NK-92 treated with Interleukin-12 subunit alpha and Interleukin-12 subunit beta, amount 100 ng/mL, for 24 hours (cell line): ENCODE data around the gene NSMCE4A.
"Not testable (repeated sequence)": the region's sequence is repeated elsewhere in the genome, so short reads cannot be mapped to it uniquely, and the experiment has no call there.

Experiments
- DNase-seq: peaks from one replicate; lab custom pipeline; 2025; lab: John Stamatoyannopoulos, UW

The NSMCE4A gene

DNA sequence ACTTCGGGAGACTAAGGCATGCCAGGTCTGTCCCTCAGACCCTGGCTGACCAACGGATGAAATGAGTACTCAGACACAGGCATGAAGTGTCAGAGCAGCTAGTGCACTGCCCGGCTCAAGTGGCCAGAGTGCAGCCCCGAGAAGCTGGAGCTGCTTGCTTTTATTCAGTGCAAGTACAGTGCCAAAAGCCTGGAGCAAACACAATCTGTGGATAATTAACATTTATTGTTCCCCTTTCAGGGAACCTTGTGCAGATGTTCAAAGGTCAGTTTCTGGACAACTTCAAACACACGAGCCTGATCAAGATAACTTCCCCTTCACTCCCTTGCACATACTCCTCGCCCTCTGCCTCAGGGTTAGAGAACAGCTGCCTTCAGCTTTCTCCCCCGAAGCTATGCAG, 39.3 kb downstream of the NSMCE4A start:
- DNase-seq = no peak

DNA sequence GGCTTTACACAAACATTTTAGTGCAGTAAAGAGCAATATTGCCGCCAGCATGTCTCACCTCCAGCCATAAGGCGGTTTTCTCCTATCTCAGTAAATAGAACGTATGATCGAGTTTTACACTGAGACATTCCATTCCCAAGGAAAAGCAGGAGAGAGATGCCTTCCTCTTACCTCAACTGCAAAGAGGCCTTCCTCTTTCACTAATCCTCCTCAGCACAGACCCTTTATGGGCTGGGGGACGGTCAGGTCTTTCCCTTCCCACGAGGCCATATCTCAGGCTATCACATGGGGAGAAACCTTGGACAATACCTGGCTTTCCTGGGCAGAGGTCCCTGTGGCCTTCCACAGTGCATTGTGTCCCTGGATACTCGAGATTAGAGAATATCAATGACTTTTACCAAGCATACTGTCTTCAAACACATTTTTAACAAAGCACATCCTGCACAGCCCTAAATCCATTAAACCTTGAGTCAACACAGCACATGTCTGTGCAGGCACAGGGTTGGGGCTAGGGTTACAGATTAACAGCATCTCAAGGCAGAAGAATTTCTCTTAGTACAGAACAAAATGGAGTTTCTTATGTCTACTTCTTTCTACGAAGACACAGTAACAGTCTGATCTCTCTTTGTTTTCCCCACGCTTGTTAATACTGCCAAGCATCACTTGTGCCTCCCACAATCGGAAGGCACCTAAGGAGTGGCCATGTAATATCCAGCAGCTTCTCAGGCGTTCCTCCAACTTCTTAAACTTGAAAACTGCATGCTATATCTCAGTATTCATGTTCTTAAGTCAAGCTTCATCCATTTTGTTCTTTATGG, 44.5 kb downstream of the NSMCE4A start:
- not testable (repeated sequence) for DNase-seq

DNA sequence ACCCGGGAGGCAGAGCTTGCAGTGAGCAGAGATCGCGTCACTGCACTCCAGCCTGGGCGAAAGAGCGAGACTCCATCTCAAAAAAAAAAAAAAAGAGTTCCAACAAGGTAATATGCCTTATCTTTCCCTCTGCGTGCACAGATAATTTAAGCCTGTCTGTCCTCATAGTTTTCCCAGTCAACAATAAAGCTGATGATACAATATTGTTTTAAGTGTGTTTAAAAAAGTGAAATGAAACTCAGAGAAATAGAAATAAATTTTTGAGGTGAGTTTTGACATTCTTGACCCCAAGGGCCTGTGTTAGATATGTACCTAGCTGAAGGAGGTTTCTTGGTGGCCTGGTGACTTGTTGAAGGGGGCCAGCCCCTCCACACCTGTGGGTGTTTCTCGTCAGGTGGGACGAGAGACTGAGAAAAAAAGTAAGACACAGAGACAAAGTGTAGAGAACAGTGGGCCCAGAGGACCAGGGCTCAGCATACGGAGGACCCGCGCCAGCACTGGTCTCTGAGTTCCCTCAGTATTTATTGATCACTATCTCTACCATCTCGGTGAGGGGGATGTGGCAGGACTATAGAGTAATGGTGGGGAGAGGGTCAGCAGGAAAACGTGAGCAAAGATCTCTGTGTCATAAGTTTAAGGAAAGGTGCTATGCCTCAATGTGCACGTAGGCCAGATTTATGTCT, 45.3 kb downstream of the NSMCE4A start:
- not testable (repeated sequence) for DNase-seq

DNA sequence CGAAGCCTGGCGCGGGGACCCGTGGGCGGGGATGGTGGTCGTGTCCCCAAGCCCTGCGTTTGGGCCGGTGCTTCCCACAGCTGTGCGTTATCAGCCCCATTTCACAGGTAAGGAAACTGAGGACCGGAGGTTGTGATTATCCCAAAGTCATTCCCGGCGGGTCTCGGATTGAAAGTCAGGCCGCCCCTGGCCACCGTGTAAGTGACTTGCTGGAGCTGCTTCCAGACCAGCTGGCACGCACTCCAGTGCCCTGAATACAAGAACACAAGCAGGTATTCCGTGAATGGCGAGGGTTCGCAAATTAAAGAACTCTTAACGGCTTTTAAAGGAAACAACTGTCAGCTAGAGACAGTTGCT, 46.5 kb downstream of the NSMCE4A start:
- no peak for DNase-seq

DNA sequence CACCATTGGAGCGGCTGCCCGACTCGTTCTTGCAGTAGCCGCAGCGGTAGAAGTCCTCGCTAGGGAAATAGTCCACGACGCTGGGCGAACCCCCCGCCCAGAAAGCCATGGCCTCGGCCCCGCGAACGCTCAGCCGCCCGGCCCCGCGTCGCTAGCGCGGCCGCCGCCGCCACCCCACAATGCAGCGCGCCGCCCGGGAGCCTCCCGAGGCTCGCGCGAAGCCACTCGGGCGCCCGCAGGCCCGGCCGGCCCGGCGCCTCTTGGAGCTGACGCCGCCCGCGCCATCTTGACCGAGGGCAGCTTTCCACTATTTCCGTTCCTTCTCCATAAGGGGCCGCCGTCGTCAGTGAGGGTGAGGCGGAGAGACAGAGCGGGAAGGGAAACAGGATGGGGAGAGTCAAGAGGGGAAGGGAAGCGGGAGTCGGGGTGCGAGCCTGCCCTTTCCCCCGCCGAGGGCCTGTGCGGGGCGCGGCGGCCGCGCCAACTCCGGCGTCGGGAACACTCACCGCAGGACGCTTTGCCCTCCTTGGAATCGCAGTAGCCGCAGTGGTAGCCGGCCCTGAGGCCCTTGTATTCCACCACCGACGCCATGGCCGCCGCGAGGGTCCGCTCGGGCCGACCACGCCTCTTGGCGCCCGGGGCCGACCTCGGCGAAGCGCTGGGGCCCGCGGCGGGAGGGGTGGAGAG, 47.0 kb downstream of the NSMCE4A start, which contains the start of gene ATE1:
TSS of gene ATE1 (minus strand) at position 191 of the 687 bp plus-strand sequence. CDS start at position 109, 82 bp downstream.
- peak; percentile 70 for DNase-seq

DNA sequence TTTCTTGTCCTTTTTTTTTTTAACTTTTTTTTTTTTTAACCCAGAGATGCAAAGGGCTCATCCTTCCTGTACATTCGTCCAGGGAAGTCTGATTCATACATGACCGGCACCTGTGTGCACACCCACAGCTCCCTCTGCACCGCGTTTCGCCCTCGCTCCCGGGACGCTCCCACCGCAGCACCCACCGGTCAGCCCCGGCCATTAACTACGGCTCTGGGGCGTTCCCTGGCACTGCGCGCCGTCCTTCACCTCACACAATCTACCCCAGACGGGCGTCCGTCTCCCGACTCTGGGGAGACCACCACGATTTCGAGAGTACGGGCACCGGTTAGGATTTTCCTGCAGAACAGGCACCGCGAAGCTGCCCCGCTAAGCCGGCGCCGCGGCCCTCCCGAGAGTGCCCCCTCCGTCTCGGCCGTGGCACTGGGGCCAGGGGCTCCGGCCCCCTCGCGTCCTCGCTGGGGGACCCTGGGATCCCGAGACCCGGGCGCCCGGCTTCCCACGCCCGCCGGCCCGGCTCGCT, 47.6 kb downstream of the NSMCE4A start:
- peak; percentile 15 for DNase-seq

DNA sequence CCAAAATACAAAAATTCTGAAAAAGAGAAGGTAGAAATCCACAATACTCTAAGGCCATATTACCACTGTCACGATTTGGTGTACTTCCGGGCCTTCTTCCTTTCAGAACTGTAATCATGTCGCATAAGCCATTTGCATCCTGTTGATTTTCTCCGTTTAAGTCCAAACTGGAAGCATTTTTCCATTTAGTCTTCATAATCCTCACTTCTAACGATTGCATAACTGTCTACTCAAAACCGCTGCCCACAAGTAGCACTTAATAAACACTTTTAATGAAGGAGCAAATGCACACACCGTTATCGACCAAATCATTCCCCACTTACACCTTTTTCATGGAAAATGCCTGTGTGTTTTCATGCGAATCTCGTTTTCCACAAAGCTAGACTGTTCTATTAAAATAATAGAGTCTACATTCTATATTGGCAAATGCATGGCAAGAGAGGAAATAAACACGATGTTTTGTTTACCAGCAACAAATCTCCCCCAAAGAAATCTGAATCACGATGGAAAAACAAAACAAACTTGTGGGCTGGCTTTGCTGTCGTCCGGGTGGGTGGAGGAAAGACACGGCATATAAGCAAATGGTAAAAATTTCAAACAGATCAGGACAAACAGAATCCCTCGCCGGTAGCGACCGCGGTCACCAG, 48.2 kb downstream of the NSMCE4A start:
- no peak for DNase-seq

DNA sequence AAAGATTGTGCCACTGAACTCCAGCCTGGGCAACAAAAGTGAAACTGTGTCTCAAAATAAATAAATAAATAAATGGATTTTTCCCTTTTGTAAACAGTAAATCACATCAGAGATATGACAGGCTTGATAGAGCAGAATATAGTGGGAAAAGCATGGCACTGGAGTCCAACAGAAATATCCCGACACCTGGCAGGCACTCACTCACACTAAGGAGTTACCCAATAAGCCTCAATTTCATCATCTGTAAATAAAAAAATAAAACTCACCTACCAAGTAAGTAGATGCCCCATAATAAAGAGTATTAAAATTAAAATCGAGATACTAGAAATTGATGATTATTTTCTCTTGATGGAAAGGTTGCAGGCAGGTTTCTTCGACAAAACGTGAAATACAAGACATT, 48.9 kb downstream of the NSMCE4A start:
- no peak for DNase-seq

DNA sequence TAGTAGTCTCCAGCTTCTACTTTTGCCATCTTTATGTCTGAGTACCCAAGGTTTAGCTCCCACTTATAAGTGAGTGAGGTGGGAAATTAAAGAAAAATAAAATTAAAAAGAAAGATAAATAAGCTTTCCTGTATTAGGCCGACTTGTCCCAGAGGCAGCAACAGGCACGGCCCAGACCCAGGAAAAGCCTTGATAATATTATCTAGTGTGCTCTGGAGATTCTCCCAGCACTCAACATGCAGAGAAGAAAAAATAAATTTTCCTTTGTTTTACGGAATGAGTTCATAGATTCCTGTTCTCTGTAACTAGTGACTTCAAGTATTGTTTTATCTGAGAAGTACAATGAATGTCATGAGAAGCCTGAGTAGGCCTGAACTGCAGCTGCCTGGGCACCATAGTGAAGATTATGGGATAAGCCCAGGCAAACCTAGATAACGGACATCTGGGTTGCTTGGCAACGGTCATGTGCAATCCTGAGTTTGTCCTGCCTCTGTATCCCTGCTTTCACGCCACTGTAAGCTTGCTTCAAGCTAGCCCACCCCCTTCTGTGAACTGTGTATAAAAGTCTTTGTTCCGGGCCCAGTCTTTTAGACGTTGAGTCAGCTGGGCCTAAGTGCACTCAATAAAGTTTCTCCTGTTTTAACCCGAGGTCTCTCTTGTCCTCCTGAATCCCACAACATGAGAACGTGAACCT, 53.6 kb downstream of the NSMCE4A start:
- no peak for DNase-seq

DNA sequence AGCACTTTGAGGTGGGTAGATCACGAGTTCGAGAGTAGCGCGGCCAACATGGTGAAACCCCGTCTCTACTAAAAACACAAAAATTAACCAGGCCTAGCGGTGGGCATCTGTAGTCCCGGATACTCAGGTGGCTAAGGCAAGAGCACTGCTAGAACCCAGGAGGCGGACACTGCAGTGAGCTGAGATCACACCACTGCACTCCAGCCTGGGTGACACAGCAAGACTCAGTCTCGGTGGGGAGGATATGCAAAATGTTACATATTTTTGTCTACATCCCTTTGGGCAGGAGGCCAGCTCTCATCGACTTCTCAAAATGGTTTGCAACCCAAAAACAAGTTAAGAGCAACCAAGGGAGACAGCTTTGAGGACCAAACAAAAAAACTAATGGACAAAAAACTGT, 55.4 kb downstream of the NSMCE4A start:
- no peak for DNase-seq

DNA sequence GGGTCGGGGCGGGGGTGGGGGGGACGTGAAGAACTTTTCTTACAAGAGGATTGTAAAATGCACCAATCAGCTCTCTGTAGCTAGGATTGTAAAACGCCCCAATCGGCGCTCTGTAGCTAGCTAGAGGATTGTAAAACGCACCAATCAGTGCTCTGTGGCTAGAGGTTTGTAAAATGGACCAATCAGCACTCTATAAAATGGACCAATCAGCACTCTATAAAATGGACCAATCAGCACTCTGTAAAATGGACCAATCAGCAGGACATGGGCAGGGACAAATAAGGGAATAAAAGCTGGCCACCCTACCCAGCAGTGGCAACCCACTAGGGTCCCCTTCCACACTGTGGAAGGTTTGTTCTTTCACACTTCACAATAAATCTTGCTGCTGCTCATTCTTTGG, 56.2 kb downstream of the NSMCE4A start:
- not testable (repeated sequence) for DNase-seq

DNA sequence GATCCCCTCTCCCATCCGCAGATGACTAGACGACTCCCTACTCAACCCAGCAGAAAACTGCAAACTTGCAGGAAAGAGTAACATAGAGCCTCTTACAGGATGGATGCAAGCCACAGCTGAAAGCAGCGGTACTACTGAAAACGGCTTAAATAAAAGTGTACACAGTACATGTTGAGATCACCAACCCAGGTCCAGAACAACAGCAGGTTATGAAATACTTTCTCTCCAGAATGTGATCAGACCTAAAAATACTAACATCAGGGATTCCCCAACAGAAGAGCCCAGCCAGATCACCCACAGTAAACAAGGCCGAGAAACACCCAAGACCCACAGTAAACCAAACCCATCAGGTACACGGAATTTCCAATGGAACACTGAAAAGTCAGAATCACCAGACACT, 60.4 kb downstream of the NSMCE4A start:
- DNase-seq = no peak

DNA sequence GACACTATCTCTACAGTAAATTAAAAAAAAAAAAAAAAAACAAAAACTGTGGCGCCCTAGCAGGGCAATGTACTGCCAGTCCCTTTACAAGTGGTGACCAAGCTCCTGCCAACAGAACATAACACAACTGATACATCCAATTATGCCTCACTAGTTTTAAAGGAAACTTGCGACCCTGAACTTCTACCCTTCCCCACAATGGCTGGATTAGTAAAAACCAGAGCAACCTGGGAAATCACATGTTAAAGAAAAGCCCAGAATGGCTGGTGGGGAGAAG, 63.7 kb downstream of the NSMCE4A start:
- DNase-seq = no peak

DNA sequence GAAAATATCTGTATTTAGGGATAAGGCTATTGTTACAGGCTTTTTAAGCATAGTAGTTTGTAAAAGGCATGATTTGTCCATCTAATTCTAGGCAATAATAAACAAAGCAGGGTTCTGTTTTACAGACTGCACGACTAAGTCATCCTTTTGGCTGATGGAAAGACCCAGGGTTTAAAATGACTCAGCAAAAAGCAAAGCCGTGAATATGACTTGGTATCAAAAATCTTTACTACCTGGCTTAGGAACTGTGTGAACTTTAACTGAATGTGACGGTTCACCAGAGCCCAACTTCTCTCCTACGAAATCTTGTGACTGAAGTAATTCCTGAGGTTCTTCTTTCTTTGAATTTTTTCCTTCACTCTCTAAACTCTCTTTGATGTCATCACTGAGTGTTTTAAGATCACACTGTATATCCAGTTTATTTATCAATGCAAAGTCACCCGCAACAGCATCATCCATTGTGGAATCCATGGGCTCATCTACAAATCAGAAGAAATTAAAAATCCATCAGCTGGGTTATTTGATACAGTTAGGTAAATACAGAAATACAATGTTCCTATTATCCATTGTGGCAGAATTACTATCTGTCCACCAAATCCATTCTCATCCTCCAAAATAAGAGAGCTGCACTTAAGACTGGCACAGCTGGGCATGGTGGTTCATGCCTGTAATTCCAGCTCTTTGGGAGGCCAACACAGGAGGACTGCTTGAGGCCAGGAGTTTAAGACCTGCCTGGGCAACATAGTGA, 64.2 kb downstream of the NSMCE4A start:
- no peak for DNase-seq
